ENCODE results near the gene CLDN9. TPM values are rescaled to one million over a fixed set of nuclear protein-coding genes. Genes with fewer than 3 reads are reported as not detected.
A peak's percentile ranks its signal among the peaks of the same experiment; 100 is the strongest.

The CLDN9 gene
- total RNA-seq, 1 donor from 2014 or later, result 0.73 TPM

GRCh38 chr16:3013491-3013951, 798 bp downstream of the CLDN9 start:
- intact Hi-C loops (cut with DNase I), result no loop called here
- ATAC-seq (ENCODE audit: poor library complexity), result no peak
- no peak for DNase-seq

GRCh38 chr16:3013998-3014690, 1.4 kb downstream of the CLDN9 start:
- no peak for DNase-seq
- intact Hi-C loops (cut with DNase I), result no loop called here
- no peak for ATAC-seq (ENCODE audit: poor library complexity)

- no peak for ATAC-seq (ENCODE audit: poor library complexity)
- no peak for DNase-seq
- intact Hi-C loops (cut with DNase I), result no loop called here
Observed at GRCh38 chr16:3014971-3015370, 2.2 kb downstream of the CLDN9 start.

GRCh38 chr16:3015865-3016521, 3.3 kb downstream of the CLDN9 start:
- intact Hi-C loops (cut with DNase I), result no loop called here
- no peak for ATAC-seq (ENCODE audit: poor library complexity)
- no peak for DNase-seq

GRCh38 chr16:3017344-3017743, 4.6 kb downstream of the CLDN9 start:
- ATAC-seq (ENCODE audit: poor library complexity) (no peak), DNase-seq (no peak)
- intact Hi-C loops (cut with DNase I), result no loop called here

GRCh38 chr16:3017794-3018506, 5.2 kb downstream of the CLDN9 start, which contains the start of gene CLDN6:
TSS of gene CLDN6 (minus strand) at chr16:3018183. CDS start at chr16:3016021, 2,162 bp downstream.
- no peak for ATAC-seq (ENCODE audit: poor library complexity)
- intact Hi-C loops (cut with DNase I), result no loop called here
- DNase-seq, result no peak

- intact Hi-C loops (cut with DNase I), result no loop called here
- no peak for DNase-seq
- ATAC-seq (ENCODE audit: poor library complexity), result no peak
Observed at GRCh38 chr16:3019594-3020246, 7.0 kb downstream of the CLDN9 start.

GRCh38 chr16:3020247-3020603, 7.5 kb downstream of the CLDN9 start, which contains the start of gene TNFRSF12A:
TSS of gene TNFRSF12A (plus strand) at chr16:3020368. CDS start at chr16:3020398, 30 bp downstream.
- intact Hi-C loops (cut with DNase I), result no loop called here
- ATAC-seq (ENCODE audit: poor library complexity), result peak; percentile 59
- peak; percentile 89 for DNase-seq

GRCh38 chr16:3020604-3021448, 8.1 kb downstream of the CLDN9 start:
- intact Hi-C loops (cut with DNase I), result no loop called here
- peak; percentile 80 for DNase-seq
- peak; percentile 37 for ATAC-seq (ENCODE audit: poor library complexity)

- DNase-seq, result peak; percentile 89
- peak; percentile 58 for ATAC-seq (ENCODE audit: poor library complexity)
- intact Hi-C loops (cut with DNase I), result no loop called here
Observed at GRCh38 chr16:3021449-3022207, 8.9 kb downstream of the CLDN9 start.

GRCh38 chr16:3022208-3022683, 9.5 kb downstream of the CLDN9 start:
- intact Hi-C loops (cut with DNase I), result no loop called here
- ATAC-seq (ENCODE audit: poor library complexity) (peak; percentile 42), DNase-seq (peak; percentile 92)

- no peak for ATAC-seq (ENCODE audit: poor library complexity)
- intact Hi-C loops (cut with DNase I), result no loop called here
Observed at GRCh38 chr16:3022684-3023414, 10.1 kb downstream of the CLDN9 start.

GRCh38 chr16:3023415-3023668, 10.6 kb downstream of the CLDN9 start:
- ATAC-seq (ENCODE audit: poor library complexity), result no peak

More at GRCh38 chr16:3022684-3023414, 10.1 kb downstream of the CLDN9 start:
- no peak for DNase-seq

GRCh38 chr16:3023669-3024478, 11.2 kb downstream of the CLDN9 start, which contains the start of the genes HCFC1R1 and THOC6:
TSS of gene HCFC1R1 (minus strand) at chr16:3023942. CDS start at chr16:3023941, 1 bp downstream.
TSS of gene THOC6 (plus strand) at chr16:3024035. CDS start at chr16:3024327, 292 bp downstream.
- DNase-seq (peak; percentile 99), ATAC-seq (ENCODE audit: poor library complexity) (peak; percentile 79)
- intact Hi-C loops (cut with DNase I), result no loop called here

More at GRCh38 chr16:3023415-3023668, 10.6 kb downstream of the CLDN9 start:
- no peak for DNase-seq
- intact Hi-C loops (cut with DNase I), result no loop called here

GRCh38 chr16:3025032-3026002, 12.6 kb downstream of the CLDN9 start:
- intact Hi-C loops (cut with DNase I), result no loop called here
- no peak for DNase-seq
- ATAC-seq (ENCODE audit: poor library complexity), result no peak

Data from Right ventricle myocardium superior (tissue), 1 donor.